Neural crest cell (in vitro differentiated cells): Measurements from ENCODE around the gene LAMA1. TPM values are rescaled to one million over a fixed set of nuclear protein-coding genes. Genes with fewer than 3 reads are reported as not detected.
"Not testable (repeated sequence)": the region's sequence is repeated elsewhere in the genome, so short reads cannot be mapped to it uniquely, and the experiment has no call there.

Experiments
- DNase-seq: peaks from one replicate; pipeline ENCODE4 v3.0.0; 2021; ENCODE audit warnings: low read depth, mixed read lengths, low spot score
- H3K27ac Mint-ChIP-seq: one replicate; pipeline ENCODE4 v1.8.0; 2021; ENCODE audit warnings: mild to moderate bottlenecking, mixed read lengths; ENCODE audit not compliant: unreplicated experiment
- H3K27me3 Mint-ChIP-seq: 2 replicates; pipeline ENCODE4 v1.8.0; 2021; ENCODE audit warnings: low read depth, mild to moderate bottlenecking, mixed read lengths
- H3K36me3 Mint-ChIP-seq: 2 replicates; pipeline ENCODE4 v1.8.0; 2021; ENCODE audit warnings: low read depth, mild to moderate bottlenecking, mixed read lengths
- H3K4me1 Mint-ChIP-seq: 2 replicates; pipeline ENCODE4 v1.8.0; 2021; ENCODE audit warnings: mixed read lengths
- H3K4me3 Mint-ChIP-seq: one replicate; pipeline ENCODE4 v1.8.0; 2021; ENCODE audit warnings: mild to moderate bottlenecking, mixed read lengths
- H3K9me3 Mint-ChIP-seq: 2 replicates; pipeline ENCODE4 v1.8.0; 2021; ENCODE audit warnings: mixed read lengths
- CTCF ChIP-seq: fragments of 200-600 bp; sonication (generic); conservative IDR thresholded peaks from 2 replicates; pipeline ENCODE4 v1.5.0; 2021; ENCODE audit warnings: antibody characterized with exemption, mild to moderate bottlenecking
- total RNA-seq: library from RNA; stranded (reverse); gene quantifications from 2 replicates; pipeline ENCODE4 v1.2.1, GENCODE V29; 2021

Gene LAMA1
- total RNA-seq, 1 donor from 2014 or later, result 102 TPM

DNA sequence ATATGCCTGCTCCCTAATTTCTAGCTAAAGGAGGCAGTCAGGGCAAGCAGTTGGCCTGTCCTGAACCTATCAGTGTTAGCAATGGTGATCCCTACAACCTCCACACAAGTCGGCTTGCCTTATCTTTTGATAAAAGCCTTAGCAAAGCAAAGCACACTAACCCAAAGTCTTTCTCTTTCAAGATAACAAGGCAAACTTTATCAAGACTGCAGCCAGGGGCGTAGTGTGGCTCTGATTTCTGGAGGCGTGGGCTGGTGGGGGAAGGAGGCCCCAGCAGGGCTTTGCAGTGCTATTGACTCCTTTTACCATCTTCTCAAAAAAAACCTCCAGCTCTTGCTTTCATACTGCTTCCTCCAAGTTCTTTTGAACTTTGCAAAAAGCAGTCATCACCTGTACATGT, 40.2 kb upstream of the LAMA1 start:
- Mint-ChIP-seq H3K9me3 (no peaks in the 10 kb centered on the region), H3K27ac (no peak overlapping the region), H3K4me3 (no peak overlapping the region), H3K27me3 (no peaks in the 10 kb centered on the region), H3K36me3 (no peaks in the 10 kb centered on the region), H3K4me1 (no peaks in the 10 kb centered on the region)
- DNase-seq, result no peak
- TF ChIP-seq CTCF, result no peak

- Mint-ChIP-seq H3K4me3 (no peak overlapping the region), H3K27ac (no peak overlapping the region), H3K27me3 (no peaks in the 10 kb centered on the region), H3K4me1 (no peaks in the 10 kb centered on the region), H3K36me3 (no peaks in the 10 kb centered on the region), H3K9me3 (no peaks in the 10 kb centered on the region)
- no peak for TF ChIP-seq CTCF
- DNase-seq, result no peak
These were observed 38.3 kb upstream of the LAMA1 start for GRCh38 chr18:7155887-7156286.

- no peak for DNase-seq
- no peak overlapping the region for H3K4me3 Mint-ChIP-seq
- no peak overlapping the region for H3K27ac Mint-ChIP-seq
- H3K9me3 Mint-ChIP-seq, result no peaks in the 10 kb centered on the region
- H3K27me3 Mint-ChIP-seq, result no peaks in the 10 kb centered on the region
- H3K36me3 Mint-ChIP-seq, result no peaks in the 10 kb centered on the region
- no peak for TF ChIP-seq CTCF
- H3K4me1 Mint-ChIP-seq, result no peaks in the 10 kb centered on the region
These were observed 37.5 kb upstream of the LAMA1 start for GRCh38 chr18:7155092-7155491.

- Mint-ChIP-seq H3K9me3 (no peaks in the 10 kb centered on the region), H3K27ac (no peak overlapping the region), H3K4me3 (no peak overlapping the region), H3K36me3 (no peaks in the 10 kb centered on the region), H3K4me1 (peaks cover 3% of the 10 kb centered on the region), H3K27me3 (no peaks in the 10 kb centered on the region)
- TF ChIP-seq CTCF, result no peak
- DNase-seq, result no peak
These were observed 34.8 kb upstream of the LAMA1 start for GRCh38 chr18:7152440-7152839.

DNA sequence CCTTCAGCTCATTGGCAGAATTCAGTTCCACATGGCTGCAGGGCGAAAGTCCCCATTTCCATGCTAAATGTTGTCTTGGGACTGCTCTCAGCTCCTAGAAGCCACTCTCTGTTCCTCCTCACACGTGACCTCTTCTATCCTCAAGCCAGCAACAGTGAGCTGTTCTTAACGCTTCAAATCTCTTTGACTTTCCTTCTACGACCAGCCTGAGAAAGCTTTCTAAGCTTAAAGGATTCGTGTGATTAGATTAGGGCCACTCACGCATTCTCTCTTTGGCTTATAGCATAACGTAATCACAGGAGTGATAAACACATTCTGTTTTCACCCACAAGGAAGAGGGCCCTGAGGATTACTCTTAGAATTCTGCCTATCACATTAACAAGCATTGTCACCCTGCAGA, 29.8 kb upstream of the LAMA1 start:
- H3K27me3 Mint-ChIP-seq, result no peaks in the 10 kb centered on the region
- H3K27ac Mint-ChIP-seq, result peak overlapping the region; percentile 59
- no peak overlapping the region for H3K4me3 Mint-ChIP-seq
- H3K36me3 Mint-ChIP-seq, result no peaks in the 10 kb centered on the region
- no peaks in the 10 kb centered on the region for H3K9me3 Mint-ChIP-seq
- no peak for DNase-seq
- no peak for TF ChIP-seq CTCF
- H3K4me1 Mint-ChIP-seq, result peaks cover 6% of the 10 kb centered on the region

DNA sequence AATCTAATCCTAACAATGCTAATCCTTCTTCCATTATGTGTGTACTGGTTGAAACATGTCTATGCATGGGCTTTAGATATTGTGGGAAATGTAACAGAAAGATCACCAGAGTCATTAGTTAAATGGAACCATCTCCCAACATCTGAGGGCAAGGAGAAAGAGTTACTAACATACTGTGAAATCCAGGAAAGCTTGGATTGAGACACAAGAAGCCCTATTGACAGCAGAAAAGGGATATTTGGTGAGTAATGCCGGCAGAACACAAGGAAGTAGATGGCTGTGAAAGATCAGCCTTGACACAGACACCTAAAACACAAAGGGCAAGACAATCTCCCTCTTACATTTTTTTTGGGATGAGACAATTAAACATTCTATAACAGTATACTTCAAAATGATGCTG, 28.5 kb upstream of the LAMA1 start:
- no peaks in the 10 kb centered on the region for H3K9me3 Mint-ChIP-seq
- TF ChIP-seq CTCF, result no peak
- no peak overlapping the region for H3K4me3 Mint-ChIP-seq
- H3K27ac Mint-ChIP-seq, result no peak overlapping the region
- H3K4me1 Mint-ChIP-seq, result peaks cover 6% of the 10 kb centered on the region
- no peaks in the 10 kb centered on the region for H3K36me3 Mint-ChIP-seq
- DNase-seq, result no peak
- H3K27me3 Mint-ChIP-seq, result no peaks in the 10 kb centered on the region

DNA sequence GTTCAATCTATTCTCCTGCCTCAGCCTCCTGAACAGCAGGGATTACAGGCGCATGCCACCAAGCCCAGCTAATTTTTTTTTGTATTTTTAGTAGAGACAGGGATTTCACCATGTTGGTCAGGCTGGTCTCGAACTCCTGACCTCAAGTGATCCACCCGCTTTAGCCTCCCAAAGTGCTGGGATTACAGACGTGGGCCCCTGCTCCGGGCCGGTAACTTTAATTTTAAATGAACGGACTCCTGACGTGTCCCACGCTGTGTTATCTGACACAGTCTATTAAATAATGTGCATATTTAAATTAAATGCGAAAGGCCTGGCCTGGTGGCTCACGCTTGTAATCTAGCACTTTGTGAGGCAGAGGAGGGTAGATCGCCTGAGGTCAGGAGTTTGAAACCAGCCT, 27.3 kb upstream of the LAMA1 start:
- H3K36me3 Mint-ChIP-seq, DNase-seq: not testable (repeated sequence)

More for the DNA sequence above, 27.3 kb upstream of the LAMA1 start:
- not testable (repeated sequence) for H3K27ac Mint-ChIP-seq, H3K4me3 Mint-ChIP-seq, H3K27me3 Mint-ChIP-seq, H3K9me3 Mint-ChIP-seq, H3K4me1 Mint-ChIP-seq
